K562 (cell line): ENCODE measurements around the gene TRIOBP.

Experiments used
- ATF1 ChIP-seq, 2 experiments: fragments of 450-650 bp in 1 of 2; IDR thresholded peaks; 2 replicates each; pipeline ENCODE4 v1.6.1; 2016; ENCODE audit warnings: missing compliant biosample characterization in 1 of 2, missing genetic modification characterization in 1 of 2
- CXXC5 ChIP-seq: fragments of 250-450 bp; sonication (Bioruptor Pico); IDR thresholded peaks from 2 replicates; pipeline ENCODE4 v1.8.0; 2022; ENCODE audit warnings: inconsistent platforms, mild to moderate bottlenecking, moderate library complexity
- KAT7 ChIP-seq: sonication (generic); formaldehyde crosslinking; IDR thresholded peaks from 2 replicates; pipeline ENCODE4 v1.8.0; 2022; ENCODE audit warnings: missing genetic modification reagents, mild to moderate bottlenecking, borderline replicate concordance
- KLF16 ChIP-seq: IDR thresholded peaks from 2 replicates; pipeline ENCODE4 v1.6.1; 2016; ENCODE audit warnings: antibody characterized with exemption
- MYBL2 ChIP-seq, 2 experiments: fragments of 450-650 bp in 1 of 2; sonication (generic) in 1 of 2; formaldehyde crosslinking in 1 of 2; IDR thresholded peaks; 2 replicates each; pipeline versions ENCODE4 v1.6.1 to v1.8.1; 2017 to 2022; ENCODE audit warnings: borderline replicate concordance in 1 of 2, inconsistent platforms in 1 of 2, low read depth in 1 of 2, mild to moderate bottlenecking in 1 of 2, missing genetic modification reagents in 1 of 2, moderate library complexity in 1 of 2
- RBFOX2 ChIP-seq: fragments of 200-400 bp; formaldehyde crosslinking; IDR thresholded peaks from 2 replicates; pipeline ENCODE4 v1.6.1; 2017; ENCODE audit warnings: low read depth, mild to moderate bottlenecking, low read length, moderate library complexity
- SMARCA5 ChIP-seq: fragments of 450-650 bp; IDR thresholded peaks from 2 replicates; pipeline ENCODE4 v1.6.1; 2016
- XRCC4 ChIP-seq: IDR thresholded peaks from one replicate; pipeline ENCODE4 v1.6.1; 2011; ENCODE audit not compliant: insufficient read depth, insufficient read length; ENCODE audit errors: extremely low read depth
- YY1 ChIP-seq, 3 experiments: IDR thresholded peaks; 2 replicates each; pipeline ENCODE4 v1.6.1; 2011; ENCODE audit warnings: low read length in 2 of 3, mild to moderate bottlenecking in 2 of 3, moderate library complexity in 2 of 3, borderline replicate concordance in 1 of 3, control low read depth in 1 of 3, low read depth in 1 of 3; ENCODE audit not compliant: insufficient read depth in 3 of 3, insufficient replicate concordance in 2 of 3, control insufficient read depth in 1 of 3, insufficient read length in 1 of 3; ENCODE audit errors: extremely low read depth in 1 of 3
- ZSCAN29 ChIP-seq: fragments of 450-650 bp; IDR thresholded peaks from 2 replicates; pipeline ENCODE4 v1.6.1; 2017
- TF ChIP-seq, protein P1 (sequence below): fragments of 450-650 bp; formaldehyde crosslinking; IDR thresholded peaks from 2 replicates; pipeline ENCODE4 v1.4.0; 2020; ENCODE audit warnings: mild to moderate bottlenecking, mixed read lengths
- TF ChIP-seq, protein P2 (sequence below): sonication (generic); formaldehyde crosslinking; IDR thresholded peaks from 2 replicates; pipeline ENCODE4 v1.8.0; 2023; ENCODE audit warnings: missing genetic modification reagents, mild to moderate bottlenecking, borderline replicate concordance

DNA sequence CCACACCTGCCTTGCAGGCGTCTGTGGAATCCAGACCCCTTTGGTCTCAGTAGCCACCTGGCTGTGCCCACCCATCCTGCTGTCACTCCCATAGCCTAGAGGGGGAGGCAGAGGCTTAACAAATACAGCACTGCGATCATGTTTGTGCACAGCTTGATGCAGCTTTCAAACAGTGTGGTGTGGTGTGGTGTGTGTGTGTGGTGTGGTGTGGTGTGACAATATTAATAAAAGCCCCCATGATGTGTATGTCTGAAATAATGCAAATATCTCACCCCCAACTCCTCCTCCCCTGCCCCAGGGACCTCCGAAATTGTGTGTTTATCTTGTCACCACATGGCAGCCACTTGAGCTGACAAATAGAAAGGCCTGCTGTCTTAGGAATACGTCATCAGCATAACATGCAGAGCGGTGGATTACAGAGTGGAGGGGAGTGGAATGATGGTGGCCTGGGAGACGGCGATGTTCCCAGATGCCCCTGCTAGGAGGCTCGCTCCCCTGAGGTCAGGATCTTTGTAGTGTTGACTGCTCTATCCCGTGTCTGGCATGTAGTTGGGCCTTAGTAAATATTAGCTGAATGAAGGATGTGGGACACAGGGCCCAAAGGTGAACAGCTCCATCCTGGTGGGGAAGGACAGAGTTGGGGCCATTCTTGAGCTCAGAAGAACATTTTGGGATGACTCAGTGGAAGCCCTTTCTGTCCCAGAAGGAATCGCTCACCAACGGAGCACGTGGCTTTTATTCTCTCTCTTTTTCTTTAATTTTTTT, 35.5 kb upstream of the TRIOBP start:
- TF ChIP-seq KAT7 = no peak
- no peak for TF ChIP-seq KLF16
- TF ChIP-seq ZSCAN29 = no peak
- no peak for TF ChIP-seq ATF1 (CRISPR knock-in tag; IDR thresholded peaks at IDR 0.05)
- TF ChIP-seq ATF1 (tag; IDR thresholded peaks at IDR 0.05) = peak; percentile 84
- no peak for TF ChIP-seq MYBL2 (IDR thresholded peaks at IDR 0.05; ENCODE audit: low read depth)
- TF ChIP-seq MYBL2 (CRISPR knock-in tag; IDR thresholded peaks at IDR 0.05; ENCODE audit: borderline replicate concordance) = no peak
- TF ChIP-seq YY1 (IDR thresholded peaks at IDR 0.05; ENCODE audit: borderline replicate concordance in 1 of 3, control insufficient read depth in 1 of 3, extremely low read depth in 1 of 3, insufficient read depth in 3 of 3, insufficient read length in 1 of 3, insufficient replicate concordance in 2 of 3, low read depth in 1 of 3, low read length in 2 of 3) = no peak
- no peak for TF ChIP-seq XRCC4
- TF ChIP-seq RBFOX2 = no peak
- TF ChIP-seq CXXC5 (CRISPR knock-in tag) = no peak
- TF ChIP-seq, protein P1, sequence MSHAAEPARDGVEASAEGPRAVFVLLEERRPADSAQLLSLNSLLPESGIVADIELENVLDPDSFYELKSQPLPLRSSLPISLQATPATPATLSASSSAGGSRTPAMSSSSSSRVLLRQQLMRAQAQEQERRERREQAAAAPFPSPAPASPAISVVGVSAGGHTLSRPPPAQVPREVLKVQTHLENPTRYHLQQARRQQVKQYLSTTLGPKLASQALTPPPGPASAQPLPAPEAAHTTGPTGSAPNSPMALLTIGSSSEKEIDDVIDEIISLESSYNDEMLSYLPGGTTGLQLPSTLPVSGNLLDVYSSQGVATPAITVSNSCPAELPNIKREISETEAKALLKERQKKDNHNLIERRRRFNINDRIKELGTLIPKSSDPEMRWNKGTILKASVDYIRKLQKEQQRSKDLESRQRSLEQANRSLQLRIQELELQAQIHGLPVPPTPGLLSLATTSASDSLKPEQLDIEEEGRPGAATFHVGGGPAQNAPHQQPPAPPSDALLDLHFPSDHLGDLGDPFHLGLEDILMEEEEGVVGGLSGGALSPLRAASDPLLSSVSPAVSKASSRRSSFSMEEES (CRISPR knock-in tag) = no peak
- no peak for TF ChIP-seq SMARCA5
- TF ChIP-seq, protein P2, sequence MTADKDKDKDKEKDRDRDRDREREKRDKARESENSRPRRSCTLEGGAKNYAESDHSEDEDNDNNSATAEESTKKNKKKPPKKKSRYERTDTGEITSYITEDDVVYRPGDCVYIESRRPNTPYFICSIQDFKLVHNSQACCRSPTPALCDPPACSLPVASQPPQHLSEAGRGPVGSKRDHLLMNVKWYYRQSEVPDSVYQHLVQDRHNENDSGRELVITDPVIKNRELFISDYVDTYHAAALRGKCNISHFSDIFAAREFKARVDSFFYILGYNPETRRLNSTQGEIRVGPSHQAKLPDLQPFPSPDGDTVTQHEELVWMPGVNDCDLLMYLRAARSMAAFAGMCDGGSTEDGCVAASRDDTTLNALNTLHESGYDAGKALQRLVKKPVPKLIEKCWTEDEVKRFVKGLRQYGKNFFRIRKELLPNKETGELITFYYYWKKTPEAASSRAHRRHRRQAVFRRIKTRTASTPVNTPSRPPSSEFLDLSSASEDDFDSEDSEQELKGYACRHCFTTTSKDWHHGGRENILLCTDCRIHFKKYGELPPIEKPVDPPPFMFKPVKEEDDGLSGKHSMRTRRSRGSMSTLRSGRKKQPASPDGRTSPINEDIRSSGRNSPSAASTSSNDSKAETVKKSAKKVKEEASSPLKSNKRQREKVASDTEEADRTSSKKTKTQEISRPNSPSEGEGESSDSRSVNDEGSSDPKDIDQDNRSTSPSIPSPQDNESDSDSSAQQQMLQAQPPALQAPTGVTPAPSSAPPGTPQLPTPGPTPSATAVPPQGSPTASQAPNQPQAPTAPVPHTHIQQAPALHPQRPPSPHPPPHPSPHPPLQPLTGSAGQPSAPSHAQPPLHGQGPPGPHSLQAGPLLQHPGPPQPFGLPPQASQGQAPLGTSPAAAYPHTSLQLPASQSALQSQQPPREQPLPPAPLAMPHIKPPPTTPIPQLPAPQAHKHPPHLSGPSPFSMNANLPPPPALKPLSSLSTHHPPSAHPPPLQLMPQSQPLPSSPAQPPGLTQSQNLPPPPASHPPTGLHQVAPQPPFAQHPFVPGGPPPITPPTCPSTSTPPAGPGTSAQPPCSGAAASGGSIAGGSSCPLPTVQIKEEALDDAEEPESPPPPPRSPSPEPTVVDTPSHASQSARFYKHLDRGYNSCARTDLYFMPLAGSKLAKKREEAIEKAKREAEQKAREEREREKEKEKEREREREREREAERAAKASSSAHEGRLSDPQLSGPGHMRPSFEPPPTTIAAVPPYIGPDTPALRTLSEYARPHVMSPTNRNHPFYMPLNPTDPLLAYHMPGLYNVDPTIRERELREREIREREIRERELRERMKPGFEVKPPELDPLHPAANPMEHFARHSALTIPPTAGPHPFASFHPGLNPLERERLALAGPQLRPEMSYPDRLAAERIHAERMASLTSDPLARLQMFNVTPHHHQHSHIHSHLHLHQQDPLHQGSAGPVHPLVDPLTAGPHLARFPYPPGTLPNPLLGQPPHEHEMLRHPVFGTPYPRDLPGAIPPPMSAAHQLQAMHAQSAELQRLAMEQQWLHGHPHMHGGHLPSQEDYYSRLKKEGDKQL (CRISPR knock-in tag) = no peak
